ENCODE measurements around the gene RPL21. TPM values are rescaled to one million over a fixed set of nuclear protein-coding genes. Genes with fewer than 3 reads are reported as not detected.
"Not testable (repeated sequence)": the region's sequence is repeated elsewhere in the genome, so short reads cannot be mapped to it uniquely, and the experiment has no call there.

RPL21 gene
- total RNA-seq, 1 experiment from 2014 or later, result 791 TPM

- in situ Hi-C loops (cut with HindIII; ENCODE audit: low pct_unique_long_range_greater_than_20kb, low sequenced_read_pairs), result no loop called here
- no peak for DNase-seq (ENCODE audit: low read depth)
These were observed 28.8 kb downstream of the RPL21 start for GRCh38 chr13:27280009-27280656.

- no peak for DNase-seq (ENCODE audit: low read depth)
- in situ Hi-C loops (cut with HindIII; ENCODE audit: low pct_unique_long_range_greater_than_20kb, low sequenced_read_pairs), result no loop called here
These were observed 29.5 kb downstream of the RPL21 start for GRCh38 chr13:27280841-27281240.

GRCh38 chr13:27281420-27281819 is 30.1 kb downstream of the RPL21 start:
- DNase-seq (ENCODE audit: low read depth), result no peak
- in situ Hi-C loops (cut with HindIII; ENCODE audit: low pct_unique_long_range_greater_than_20kb, low sequenced_read_pairs), result no loop called here

DNA sequence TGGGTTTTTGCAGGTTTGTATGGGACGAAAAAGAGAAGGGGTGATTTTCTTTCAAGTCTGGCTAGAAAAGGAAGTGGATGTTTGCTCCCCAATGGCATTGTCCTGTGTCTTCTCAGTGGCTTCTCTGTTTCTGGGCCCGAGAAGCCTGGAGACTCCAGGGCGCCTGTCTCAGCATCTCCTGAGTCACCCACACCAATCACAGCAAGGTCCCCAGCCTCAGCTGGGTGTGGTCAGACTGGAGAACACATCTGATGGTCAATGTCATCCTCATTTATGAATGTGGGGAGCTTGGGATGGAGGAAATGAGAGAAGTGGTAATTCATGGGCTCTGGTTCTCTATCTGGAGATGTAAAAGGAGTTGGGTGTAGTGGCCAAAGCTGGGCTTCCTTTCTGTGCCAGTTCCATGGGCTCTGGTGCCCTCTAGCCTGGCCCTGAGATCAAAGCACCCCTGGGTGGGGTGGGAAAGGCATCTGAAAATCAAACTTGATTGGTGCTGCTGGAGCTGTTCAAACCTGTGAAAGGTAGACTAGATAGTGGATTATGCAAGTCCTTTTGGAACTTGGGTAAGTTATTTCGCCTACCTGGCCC is 32.6 kb downstream of the RPL21 start:
- in situ Hi-C loops (cut with HindIII; ENCODE audit: low pct_unique_long_range_greater_than_20kb, low sequenced_read_pairs), result no loop called here
- DNase-seq (ENCODE audit: low read depth), result peak; percentile 33

GRCh38 chr13:27288392-27288791 is 37.0 kb downstream of the RPL21 start:
- no peak for DNase-seq (ENCODE audit: low read depth)
- in situ Hi-C loops (cut with HindIII; ENCODE audit: low pct_unique_long_range_greater_than_20kb, low sequenced_read_pairs), result no loop called here

GRCh38 chr13:27289011-27289665 is 37.8 kb downstream of the RPL21 start:
- in situ Hi-C loops (cut with HindIII; ENCODE audit: low pct_unique_long_range_greater_than_20kb, low sequenced_read_pairs), result no loop called here
- peak; percentile 65 for DNase-seq (ENCODE audit: low read depth)

- in situ Hi-C loops (cut with HindIII; ENCODE audit: low pct_unique_long_range_greater_than_20kb, low sequenced_read_pairs), result no loop called here
- no peak for DNase-seq (ENCODE audit: low read depth)
These were observed 39.4 kb downstream of the RPL21 start for GRCh38 chr13:27290715-27291114.

DNA sequence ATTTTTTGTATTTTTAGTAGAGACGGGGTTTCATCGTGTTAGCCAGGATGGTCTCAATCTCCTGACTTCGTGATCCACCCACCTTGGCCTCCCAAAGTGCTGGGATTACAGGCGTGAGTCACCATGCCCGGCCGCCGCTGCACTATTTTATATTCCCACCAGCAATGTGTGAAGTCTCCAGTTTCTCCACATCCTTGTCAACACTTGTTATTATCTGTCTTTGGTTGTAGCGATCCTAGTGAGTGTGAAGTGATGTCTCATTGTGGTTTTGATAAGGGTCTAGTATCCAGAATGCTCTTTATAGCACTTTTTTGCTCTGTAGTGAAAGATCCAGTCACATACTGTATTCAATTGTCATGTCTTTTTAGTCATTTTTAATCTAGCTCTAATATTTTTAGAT is 40.6 kb downstream of the RPL21 start:
- in situ Hi-C loops (cut with HindIII; ENCODE audit: low pct_unique_long_range_greater_than_20kb, low sequenced_read_pairs); DNase-seq (ENCODE audit: low read depth): not testable (repeated sequence)

DNA sequence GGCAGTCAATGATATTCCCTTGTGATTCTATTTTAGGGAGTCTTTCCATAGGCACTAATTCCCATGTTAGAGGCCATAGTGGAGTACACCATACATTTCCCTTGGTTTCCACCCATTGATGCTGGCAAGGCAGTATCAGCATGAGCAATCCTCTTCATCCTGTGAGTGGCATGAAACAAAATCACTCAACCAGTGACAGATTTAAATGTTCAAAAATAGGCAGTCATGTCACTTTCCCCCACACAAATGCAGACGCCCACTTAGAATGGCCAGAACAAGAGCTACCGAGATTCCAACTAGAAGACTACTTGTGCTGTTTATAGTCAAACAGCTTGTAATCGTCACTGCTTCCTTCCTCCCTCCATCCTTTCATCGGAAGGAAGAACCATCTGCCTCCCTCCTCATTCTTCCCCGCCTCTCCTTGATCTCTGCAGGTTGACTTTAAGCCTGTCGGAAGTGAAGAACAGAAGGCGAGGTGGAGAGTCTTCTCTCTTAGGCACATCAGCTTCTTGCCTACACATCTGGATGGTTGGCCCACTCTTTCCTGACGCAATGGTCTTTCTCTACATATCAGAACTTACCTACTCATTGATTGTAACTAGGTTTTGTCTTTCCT is 41.8 kb downstream of the RPL21 start:
- in situ Hi-C loops (cut with HindIII; ENCODE audit: low pct_unique_long_range_greater_than_20kb, low sequenced_read_pairs), result no loop called here
- no peak for DNase-seq (ENCODE audit: low read depth)

DNA sequence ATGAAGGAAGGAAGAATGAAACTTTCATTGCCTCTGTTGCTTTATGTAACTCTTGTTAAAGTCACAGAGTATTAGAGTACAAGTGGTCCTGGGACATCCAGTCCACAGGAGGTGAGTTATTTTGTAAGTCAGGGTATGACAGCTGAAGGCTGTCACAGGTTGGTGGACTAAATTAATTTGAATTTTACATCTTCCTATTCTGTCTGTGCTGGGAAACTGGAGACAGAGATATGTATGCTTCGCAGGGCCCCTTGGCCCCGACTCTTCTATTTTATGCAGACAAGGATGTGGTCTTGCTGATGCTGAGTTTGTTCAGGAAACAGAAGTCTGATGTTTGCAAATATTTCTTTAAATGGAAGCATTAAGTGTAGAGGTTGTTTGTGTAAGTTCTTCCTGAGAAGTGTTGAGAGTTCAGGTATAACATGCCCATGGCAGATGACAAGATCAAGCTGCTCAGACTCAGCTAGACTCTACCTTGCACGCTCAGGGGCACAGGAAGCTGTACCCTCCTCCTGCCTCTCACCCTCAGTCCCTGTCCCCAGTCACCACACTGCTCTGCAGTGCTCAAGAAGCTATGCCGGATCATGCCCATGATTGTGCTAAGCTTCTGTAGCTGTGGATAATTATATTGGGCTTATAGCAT is 42.6 kb downstream of the RPL21 start:
- in situ Hi-C loops (cut with HindIII; ENCODE audit: low pct_unique_long_range_greater_than_20kb, low sequenced_read_pairs), result no loop called here
- DNase-seq (ENCODE audit: low read depth), result no peak

DNA sequence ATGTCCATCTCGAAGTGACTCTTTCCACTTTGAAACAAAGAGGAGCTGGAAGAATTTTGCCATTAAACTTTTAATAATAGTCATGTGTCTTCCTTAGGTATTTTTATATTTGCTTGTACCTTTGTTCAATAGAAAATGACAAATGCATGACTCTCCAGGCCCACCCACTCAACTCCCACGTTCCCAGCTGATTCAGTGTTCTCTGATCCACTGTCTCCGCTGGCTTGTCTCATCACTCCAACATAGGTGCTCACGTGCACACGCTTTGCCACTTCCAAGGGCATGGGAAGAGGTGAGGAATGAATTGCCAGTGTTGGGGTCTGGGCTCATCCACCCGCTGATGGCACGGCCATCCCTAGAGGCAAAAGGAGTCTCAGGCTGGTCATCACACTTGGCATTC is 43.7 kb downstream of the RPL21 start:
- DNase-seq (ENCODE audit: low read depth), result no peak
- in situ Hi-C loops (cut with HindIII; ENCODE audit: low pct_unique_long_range_greater_than_20kb, low sequenced_read_pairs), result no loop called here

DNA sequence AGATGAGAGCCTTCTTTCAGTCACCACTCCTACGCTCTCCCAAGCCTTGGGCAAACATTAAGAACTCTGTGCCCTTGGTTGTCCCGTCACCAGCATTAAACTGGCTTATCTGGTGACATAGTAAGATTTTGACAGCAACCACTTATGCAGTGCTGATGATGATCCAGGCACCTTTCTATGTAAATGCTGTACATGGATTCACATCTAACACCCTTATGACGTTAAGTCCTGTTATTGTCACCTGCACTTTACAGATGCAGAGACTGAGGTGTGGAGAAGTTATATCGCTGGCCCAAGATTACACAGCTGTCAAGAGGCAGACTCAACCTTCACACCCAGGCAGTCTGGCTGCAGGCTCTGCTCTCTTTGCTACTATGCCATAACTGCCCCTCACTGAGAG is 44.3 kb downstream of the RPL21 start:
- no peak for DNase-seq (ENCODE audit: low read depth)
- in situ Hi-C loops (cut with HindIII; ENCODE audit: low pct_unique_long_range_greater_than_20kb, low sequenced_read_pairs), result no loop called here

- in situ Hi-C loops (cut with HindIII; ENCODE audit: low pct_unique_long_range_greater_than_20kb, low sequenced_read_pairs), result no loop called here
- DNase-seq (ENCODE audit: low read depth), result no peak
These were observed 45.1 kb downstream of the RPL21 start for GRCh38 chr13:27296496-27296895.

GRCh38 chr13:27298849-27299248 is 47.5 kb downstream of the RPL21 start:
- DNase-seq (ENCODE audit: low read depth), result no peak
- in situ Hi-C loops (cut with HindIII; ENCODE audit: low pct_unique_long_range_greater_than_20kb, low sequenced_read_pairs), result no loop called here

GRCh38 chr13:27300406-27300805 is 49.0 kb downstream of the RPL21 start:
- in situ Hi-C loops (cut with HindIII; ENCODE audit: low pct_unique_long_range_greater_than_20kb, low sequenced_read_pairs); DNase-seq (ENCODE audit: low read depth): not testable (repeated sequence)

- DNase-seq (ENCODE audit: low read depth), result no peak
- in situ Hi-C loops (cut with HindIII; ENCODE audit: low pct_unique_long_range_greater_than_20kb, low sequenced_read_pairs), result no loop called here
These were observed 49.7 kb downstream of the RPL21 start for GRCh38 chr13:27300941-27301586.

DNA sequence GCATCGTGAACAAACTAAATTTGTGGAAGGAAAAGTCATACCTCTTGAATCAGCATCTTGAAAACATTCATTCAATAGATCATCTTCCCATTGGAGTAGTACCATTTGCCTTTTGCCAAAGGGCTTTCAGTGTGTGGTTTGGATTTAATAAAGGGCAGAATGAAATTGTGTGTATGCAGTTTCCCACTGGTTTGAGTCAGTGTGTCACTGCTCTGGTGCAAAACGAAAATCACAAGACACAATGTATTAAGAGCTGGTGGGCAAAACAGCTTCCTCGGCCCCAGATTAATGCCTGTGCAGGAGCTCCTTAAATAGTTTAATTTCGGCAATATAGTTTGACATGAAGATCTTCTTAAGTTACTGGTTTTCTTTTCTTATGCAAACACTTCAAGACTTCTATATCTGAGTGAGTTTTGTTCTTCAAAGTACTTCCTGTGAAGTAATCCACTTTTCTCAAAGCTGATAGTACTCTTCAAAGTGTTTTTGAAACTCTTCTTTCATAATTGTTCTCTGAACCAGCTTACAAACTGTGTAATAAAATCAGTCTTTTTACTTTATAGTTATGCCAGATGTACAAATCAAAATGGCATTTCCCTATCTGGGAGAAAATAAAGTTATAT is 51.4 kb downstream of the RPL21 start:
- in situ Hi-C loops (cut with HindIII; ENCODE audit: low pct_unique_long_range_greater_than_20kb, low sequenced_read_pairs), result no loop called here
- no peak for DNase-seq (ENCODE audit: low read depth)

DNA sequence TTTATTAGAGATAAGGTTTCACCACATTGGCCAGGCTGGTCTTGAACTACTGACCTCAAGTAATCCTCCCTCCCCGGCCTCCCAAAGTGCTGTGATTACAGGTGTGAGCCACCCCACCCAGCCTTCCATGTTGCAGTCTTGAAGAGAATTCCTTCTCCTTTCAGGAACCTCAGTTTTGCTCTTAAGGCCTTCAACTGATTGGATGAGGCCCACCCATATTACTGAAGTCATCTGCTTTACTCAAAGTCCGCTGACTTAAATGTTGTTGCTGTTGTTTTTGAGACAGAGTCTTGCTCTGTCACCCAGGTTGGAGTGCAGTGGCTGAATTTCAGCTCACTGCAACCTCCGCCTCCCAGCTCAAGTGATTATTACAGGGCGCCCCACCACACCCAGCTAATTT is 52.7 kb downstream of the RPL21 start:
- DNase-seq (ENCODE audit: low read depth), result no peak
- in situ Hi-C loops (cut with HindIII; ENCODE audit: low pct_unique_long_range_greater_than_20kb, low sequenced_read_pairs), result no loop called here
